ENCODE measurements around the gene MXRA8.

The MXRA8 gene

GRCh38 chr1:1398677-1399186 lies 40.4 kb upstream of the MXRA8 start:
- no peak for TF ChIP-seq CTCF (IDR thresholded peaks at IDR 0.05; ENCODE audit: control insufficient read depth, insufficient read depth, low read depth, low read length, missing control alignments)
- no peak for DNase-seq (ENCODE audit: low read depth)
- H3K4me3 ChIP-seq (ENCODE audit: control insufficient read depth, low read depth, low read length): peak overlapping the region; percentile 87

GRCh38 chr1:1397839-1398523 lies 39.6 kb upstream of the MXRA8 start:
- no peak for DNase-seq (ENCODE audit: low read depth)
- no peak for TF ChIP-seq CTCF (IDR thresholded peaks at IDR 0.05; ENCODE audit: control insufficient read depth, insufficient read depth, low read depth, low read length, missing control alignments)
- H3K4me3 ChIP-seq (ENCODE audit: control insufficient read depth, low read depth, low read length): peak overlapping the region; percentile 87

- DNase-seq (ENCODE audit: low read depth): no peak
- TF ChIP-seq CTCF (IDR thresholded peaks at IDR 0.05; ENCODE audit: control insufficient read depth, insufficient read depth, low read depth, low read length, missing control alignments): no peak
- no peak overlapping the region for H3K4me3 ChIP-seq (ENCODE audit: control insufficient read depth, low read depth, low read length)
Observed at GRCh38 chr1:1395166-1395565, 36.8 kb upstream of the MXRA8 start.

GRCh38 chr1:1394116-1394515 lies 35.8 kb upstream of the MXRA8 start:
- TF ChIP-seq CTCF (IDR thresholded peaks at IDR 0.05; ENCODE audit: control insufficient read depth, insufficient read depth, low read depth, low read length, missing control alignments): no peak

GRCh38 chr1:1393428-1393827 lies 35.1 kb upstream of the MXRA8 start:
- no peak overlapping the region for H3K4me3 ChIP-seq (ENCODE audit: control insufficient read depth, low read depth, low read length)
- no peak for DNase-seq (ENCODE audit: low read depth)
- TF ChIP-seq CTCF (IDR thresholded peaks at IDR 0.05; ENCODE audit: control insufficient read depth, insufficient read depth, low read depth, low read length, missing control alignments): no peak

More at GRCh38 chr1:1394116-1394515, 35.8 kb upstream of the MXRA8 start:
- no peak overlapping the region for H3K4me3 ChIP-seq (ENCODE audit: control insufficient read depth, low read depth, low read length)
- no peak for DNase-seq (ENCODE audit: low read depth)

GRCh38 chr1:1393014-1393413 lies 34.7 kb upstream of the MXRA8 start:
- no peak for DNase-seq (ENCODE audit: low read depth)
- TF ChIP-seq CTCF (IDR thresholded peaks at IDR 0.05; ENCODE audit: control insufficient read depth, insufficient read depth, low read depth, low read length, missing control alignments): no peak
- no peak overlapping the region for H3K4me3 ChIP-seq (ENCODE audit: control insufficient read depth, low read depth, low read length)
